GM21381 (cell line): ENCODE data around the gene DHRS3.
A peak's percentile ranks its signal among the peaks of the same experiment; 100 is the strongest.

ENCODE experiments used
- ATAC-seq: cut with Tn5 transposase; IDR thresholded peaks from one replicate; pipeline ENCODE4 v1.9.1; 2021; ENCODE audit warnings: mild to moderate bottlenecking, moderate library complexity; ENCODE audit not compliant: unreplicated experiment

The DHRS3 gene

DNA sequence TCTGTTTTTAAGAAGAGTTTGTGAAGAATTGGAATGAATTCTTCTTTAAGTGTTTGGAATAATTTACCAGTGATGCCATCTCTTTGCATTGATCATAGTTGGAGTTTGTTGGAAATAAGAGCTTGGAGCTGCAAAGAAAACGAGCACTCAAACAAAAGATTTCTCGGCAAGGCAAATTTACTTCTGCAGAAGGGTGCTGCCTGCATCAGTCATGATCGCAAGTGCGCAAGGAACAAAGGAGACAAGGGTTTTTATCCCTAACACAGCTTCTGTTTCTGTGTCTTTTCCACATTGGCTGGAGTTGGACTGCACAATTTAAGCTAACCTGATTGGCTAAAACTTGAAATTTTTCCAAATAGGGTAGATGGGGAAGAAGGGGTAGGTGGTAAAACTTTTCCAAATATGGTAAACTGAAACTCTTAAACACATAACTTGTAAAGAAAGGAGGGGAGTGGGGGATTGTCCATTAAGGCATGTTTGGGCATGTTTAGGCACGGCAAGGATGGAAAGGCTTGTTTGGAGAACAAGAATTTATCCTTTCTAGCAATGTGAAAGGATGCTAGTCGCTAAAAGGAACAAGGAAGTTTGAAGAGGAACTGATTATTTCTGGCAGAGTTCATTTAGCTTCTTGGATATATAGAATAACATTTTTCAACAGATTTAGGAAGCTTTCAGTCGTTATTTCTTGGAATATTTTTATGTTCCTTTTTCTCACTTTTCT lies 22.4 kb upstream of the DHRS3 start:
- ATAC-seq = no peak

DNA sequence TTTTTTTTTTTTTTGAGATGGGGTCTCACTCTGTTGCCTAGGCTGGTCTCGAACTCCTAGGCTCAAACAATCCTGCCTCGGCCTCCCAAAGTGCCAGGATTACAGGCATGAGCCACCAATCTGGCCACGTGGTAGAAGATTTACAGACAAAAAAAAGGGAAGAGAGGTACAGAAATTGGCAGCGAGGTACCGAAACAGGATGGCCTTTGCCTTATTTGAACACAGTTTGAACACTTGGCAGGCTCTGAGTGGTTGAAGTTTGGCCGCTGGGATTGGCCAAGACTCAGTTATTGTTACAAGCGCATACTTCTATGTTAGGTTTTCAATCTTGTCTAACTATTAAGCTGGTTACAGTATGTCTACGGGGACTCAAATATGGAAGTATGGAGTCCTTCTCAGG lies 19.7 kb upstream of the DHRS3 start:
- ATAC-seq = no peak

DNA sequence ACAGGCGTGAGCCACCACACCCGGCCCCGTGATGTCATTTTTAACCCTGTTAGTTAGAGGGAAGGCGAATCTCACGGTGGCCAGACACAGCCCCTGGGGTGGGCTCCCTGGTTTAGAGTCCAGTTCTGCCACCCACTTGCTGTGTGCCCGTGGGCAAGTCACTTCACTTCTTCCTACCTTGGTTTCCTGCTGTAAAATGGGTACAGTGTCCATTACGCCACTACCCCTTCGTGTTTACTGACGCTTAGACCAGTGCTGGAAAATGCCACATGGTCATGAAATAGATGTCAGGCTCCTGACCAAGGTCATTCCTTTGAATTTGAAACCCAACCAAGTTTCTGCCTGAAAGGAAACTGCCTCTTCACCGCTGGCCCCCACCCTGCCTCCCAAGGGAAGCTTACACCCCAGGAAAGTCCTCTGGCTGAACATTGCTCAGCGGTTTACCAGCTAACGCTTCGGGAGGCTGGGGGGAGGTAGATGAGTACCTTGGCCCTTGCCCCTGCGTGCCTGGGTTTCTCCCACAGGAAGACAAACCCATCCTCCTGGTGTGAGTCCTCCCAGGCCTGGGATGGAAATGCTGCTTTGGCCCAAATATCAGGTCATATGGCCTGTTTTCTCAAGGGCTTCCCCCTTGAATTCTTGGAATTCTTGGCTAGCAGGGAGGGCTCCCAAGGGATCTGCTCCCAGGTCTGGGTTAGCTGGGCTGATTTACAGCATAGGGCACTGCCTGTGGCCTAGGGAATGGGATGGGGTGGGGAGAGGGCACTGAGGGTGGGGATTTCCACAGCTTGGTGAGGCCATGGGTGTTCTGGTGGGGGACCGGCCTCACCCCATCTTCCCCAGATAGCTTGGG lies 18.3 kb upstream of the DHRS3 start:
- no peak for ATAC-seq

DNA sequence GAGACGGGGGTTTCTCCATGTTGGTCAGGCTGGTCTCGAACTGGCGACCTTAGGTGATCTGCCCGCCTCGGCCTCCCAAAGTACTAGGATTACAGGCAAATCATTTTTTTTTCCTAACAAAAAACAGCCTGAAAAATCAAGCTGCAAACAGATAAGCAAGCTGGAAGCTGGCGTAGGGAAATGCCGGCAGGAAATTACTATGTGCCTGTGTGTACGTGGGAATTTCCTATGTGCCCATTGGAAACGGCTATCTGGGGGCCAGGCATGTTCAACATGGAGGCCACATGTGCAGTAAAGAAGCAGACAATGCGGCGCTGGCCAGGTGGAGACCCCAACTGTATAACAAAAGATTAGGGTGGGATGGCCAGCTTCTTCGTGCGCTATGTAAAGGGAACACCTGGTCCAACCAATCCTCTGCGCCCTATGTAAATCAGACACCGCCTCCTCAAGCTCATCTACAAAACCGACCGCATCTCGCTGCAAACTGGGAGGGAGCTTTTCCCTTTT lies 16.7 kb upstream of the DHRS3 start:
- ATAC-seq = no peak

DNA sequence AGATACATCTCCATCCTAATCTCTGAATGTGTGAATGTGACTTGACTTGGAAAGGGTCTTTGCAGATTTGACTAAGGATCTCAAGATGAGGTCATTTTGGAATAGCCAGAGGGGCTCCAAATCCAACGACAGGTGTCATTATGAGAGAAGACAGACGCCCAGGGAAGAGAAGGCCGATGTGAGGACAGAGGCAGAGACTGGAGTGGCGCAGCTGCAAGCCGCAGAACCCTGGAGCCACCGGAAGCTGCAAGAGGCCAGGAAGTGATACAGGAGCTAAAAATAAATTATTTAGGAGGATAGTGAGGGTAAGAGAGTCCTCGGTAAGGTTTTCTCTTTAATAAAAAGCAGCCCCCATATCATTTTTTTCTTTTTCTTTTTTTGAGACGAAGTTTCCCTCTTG lies 16.1 kb upstream of the DHRS3 start:
- ATAC-seq = no peak

DNA sequence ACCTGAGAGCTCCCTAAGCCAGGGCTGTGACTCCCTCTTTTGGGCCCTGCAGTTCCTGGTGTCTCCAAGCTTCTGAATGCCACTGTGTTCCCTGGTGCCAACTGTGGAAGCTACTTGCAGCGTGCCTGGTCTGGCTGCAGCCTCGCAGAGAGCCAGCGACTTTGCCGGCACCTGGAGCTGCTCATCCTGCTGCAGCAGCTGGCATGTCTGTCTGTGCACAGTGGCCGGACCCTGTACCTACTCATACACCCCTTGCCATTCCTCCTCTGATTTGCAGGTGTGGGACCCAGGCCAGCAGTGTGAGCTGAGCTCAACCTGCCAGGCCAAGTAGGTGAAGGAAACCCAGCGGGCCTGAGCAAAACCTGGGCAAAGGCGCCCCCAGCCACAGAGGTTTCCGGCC lies 13.6 kb upstream of the DHRS3 start:
- ATAC-seq = no peak

DNA sequence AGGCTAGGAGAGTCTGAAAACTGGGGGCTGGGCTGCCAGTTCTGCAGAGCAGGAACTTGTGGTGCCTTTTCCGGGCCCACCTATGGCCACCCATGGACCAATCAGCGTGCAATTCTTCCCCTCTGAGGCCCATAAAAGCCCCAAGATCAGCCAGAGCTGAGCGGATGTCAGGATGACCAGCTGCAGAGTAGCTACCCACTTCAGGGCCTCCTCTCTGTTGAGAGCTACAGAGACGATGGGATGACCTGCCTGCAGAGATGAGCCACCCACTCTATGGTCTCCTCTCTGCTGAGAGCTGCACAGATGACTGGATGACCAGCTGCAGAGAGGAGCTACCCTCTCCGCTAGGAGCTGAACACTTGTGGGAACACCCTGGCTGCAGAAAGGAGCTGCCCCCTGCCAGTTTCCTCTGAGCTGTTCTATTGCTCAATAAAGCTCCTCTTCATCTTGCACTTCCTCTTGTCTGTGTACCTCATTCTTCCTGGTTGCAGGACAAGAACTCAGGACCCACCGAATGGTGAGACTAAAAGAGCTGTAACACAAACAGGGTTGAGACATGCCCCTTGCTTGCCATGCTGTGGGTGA lies 13.0 kb upstream of the DHRS3 start:
- no peak for ATAC-seq

DNA sequence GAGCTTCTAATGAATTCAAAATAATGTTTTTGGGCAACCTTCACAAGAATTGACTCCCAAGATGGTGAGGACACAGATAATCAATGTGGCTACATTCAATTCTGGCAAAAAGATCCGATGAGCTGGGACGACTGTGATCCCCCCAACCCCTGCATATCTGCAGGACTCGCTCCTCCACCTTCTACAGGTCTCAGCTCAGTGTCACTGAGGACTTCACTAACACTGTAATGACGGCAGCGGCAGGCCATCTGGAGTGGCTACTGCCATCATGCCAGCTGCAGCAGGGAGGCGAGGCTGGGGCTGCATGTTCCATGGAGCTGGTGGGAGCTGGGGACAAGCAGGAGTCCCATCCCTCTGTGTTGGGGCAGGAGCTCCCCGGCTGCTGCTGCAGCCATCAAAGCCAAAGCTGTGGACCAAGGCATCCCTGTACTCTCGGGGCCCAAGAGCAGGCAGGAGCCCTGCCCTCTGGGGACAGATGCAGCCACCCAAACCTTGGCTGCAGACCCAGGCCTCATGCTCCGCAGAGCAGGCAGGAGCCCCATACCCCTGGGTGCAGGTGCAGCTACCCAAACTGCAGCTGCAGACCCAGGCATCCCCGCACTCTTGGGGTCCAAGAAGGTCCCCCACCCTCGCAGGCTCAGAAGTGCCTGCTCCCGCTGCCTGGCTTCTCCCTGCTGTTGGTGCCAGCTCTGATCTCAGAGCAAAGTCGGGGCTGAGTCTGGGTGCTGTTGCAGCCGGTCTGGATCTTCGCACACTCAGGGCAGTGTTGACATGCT lies 12.2 kb upstream of the DHRS3 start:
- no peak for ATAC-seq

DNA sequence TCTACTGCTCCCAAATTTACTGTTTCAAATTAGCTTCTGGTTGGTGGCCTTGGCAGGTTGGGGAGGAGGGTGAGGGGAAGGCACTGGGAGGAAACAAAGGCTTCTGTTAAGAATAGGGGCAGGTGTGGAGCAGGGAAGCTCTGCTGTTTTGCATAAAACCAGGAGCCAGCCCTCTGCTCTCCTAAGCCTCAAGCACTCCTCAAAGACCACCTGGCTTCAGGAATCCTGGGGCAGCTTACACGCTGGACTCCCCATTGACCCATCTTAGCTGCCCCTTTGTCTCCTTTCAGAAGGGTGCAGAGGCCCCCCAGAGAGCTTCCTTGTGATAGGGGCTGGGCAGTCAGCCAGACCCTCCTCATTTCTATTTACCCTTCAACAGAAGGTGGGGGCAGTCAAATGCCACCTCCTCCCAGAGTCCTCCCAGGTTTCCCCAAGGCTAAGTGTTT lies 11.5 kb upstream of the DHRS3 start:
- no peak for ATAC-seq

DNA sequence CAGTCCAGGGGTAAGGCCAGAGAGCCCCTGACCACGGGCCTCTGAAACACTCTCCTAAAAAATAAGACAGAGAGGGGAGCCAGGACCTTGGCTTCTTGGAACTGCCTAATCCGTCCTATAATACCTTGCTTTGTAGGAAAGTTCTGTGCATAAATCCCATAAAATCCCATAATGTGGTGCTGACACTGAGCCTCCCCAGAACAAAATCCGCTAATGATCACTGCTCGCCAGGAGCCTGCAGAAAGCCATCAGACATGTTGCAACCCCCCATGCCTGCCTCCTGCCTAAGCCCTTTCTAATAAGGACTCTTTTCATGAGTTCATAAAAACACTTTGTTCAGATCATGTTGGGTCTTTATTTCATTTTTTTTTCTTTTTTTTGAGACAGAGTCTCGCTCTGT lies 9.3 kb upstream of the DHRS3 start:
- no peak for ATAC-seq

DNA sequence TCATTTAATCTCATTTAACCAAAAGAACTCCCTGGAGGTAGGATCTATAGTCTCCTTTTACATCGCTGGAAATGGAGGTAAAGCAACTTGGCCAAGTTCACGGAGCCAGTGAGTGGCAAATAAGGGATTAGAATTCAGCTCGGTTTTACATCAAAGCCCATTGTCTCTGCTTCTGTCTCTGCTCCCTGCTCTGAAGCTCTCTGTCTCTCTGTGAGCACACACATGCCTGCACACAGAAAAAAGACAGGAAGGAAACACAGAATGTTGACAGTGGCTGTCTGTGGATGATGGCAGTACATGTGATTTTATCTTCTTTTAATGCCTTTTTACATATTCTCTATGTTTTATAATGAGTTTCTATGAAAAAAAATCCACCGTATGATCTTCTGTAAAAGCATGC lies 8.9 kb upstream of the DHRS3 start:
- no peak for ATAC-seq

DNA sequence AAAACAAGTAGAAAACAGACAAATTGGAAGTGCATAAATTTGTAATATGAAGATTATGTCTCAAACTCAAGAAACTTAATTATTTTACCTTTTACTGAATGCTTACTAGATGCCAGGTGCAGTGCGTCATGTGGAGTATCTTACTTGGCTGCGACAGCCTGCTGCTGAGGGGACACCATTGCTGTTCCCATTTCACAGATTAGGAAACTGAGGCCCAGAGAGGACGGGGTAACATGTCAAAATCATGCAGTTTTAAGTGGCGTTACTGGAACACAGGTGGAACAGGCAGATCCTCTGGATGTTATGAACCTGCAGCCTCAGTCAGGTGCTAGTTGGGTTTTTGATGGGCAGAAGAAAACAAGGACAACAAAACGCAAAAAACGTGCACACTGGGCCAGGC lies 7.3 kb upstream of the DHRS3 start:
- ATAC-seq = no peak

DNA sequence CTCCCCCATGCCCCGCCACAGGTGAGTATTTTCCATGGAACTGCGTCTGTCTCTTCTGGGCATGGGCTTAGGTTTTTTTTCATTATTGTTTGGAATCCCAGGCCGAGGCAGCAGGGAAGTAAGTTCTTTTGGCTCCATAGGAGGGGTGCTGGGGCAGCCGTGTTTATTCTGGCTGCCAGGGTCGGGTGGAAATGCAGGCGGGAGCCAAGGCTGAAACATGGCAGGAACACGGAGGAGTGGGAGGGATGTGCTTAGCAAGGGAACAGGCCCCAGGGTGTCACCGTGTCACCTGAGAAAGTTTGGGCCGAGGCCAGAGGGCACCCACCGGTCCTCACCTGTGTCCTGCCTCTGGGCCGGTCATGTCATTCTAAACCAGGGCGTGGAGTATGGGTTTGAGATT lies 4.5 kb upstream of the DHRS3 start:
- ATAC-seq = no peak

DNA sequence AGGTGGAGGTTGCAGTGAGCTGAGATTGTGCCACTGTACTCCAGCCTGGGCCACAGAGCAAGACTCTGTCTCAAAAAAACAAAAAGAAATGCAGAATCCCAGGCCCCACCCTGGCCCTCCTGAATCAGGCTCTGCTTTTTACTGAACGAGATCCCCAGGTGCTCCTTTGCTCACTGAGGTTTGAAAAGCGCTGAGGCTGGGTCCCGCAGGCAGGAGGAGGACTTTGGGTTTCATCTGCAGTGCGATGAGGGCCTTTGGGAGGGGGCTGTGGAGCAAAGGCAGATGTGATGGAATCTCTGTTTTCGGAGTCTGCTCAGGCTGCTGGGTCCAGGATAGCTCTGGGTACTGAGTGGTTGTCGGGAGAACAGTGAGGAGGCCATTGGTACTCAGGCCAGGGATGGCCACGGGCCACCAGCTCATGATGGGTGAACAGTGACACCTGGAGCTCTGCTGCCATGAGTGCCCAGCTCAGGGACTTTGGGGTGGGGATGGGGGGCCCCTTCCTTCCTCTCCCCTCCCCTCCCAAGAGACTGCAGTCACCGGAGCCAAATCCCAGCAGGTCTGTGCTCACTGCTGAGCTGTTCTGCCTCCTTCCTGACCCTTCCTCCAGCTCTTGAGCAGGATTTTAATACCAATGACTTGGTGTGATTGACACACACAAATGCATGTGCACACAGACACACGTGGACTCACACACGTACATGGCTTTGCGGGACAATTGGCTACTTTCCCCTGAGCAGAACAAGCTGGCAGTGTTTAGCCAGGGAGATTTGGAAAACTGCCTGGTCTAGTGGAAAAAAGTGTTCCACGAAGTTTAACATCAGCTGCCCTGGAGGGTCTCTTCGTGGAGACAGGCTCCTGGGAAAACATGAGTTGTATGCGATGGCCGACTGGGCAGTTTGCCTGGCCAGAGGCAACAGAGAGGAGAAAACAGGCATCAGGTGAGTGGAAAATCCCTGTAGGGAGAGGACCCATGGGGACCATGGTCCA lies 3.6 kb upstream of the DHRS3 start:
- ATAC-seq = no peak

DNA sequence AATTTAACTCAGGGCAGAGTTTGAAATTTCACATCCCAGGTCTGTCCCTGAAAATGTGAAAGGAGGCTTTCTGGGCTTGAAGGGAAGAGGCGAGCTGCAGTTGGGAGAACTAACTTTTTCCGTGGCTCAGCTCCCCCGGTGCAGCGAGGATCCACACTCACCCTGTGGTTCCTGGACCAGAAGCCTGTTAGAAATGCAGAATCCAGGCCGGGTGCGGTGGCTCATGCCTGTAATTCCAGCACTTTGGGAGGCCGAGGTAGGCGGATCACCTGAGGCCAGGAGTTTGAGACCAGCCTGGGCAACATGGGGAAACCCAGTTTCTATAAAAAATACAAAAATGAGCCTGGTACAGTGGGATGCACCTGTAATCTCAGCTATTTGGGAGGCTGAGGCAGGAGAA lies 2.9 kb upstream of the DHRS3 start:
- ATAC-seq = no peak

DNA sequence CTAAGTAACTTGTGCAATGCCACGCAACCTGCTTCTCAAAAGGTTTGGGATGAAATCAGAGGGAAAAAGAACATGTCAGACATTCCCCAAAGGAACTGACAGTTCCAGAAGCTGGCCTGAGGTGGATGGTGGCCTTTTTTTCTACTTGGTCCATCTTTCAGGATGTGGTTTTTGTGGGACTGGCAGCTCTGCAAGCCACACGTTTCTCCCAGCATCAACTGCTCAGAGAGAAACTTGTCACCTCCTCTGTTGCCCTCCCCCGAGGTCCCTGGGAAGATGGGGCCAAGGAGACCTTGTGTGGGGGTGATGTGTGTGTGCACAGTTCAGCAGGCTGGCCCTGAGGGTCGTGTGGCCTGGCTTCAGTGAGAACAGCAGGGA lies 2.5 kb upstream of the DHRS3 start:
- no peak for ATAC-seq

DNA sequence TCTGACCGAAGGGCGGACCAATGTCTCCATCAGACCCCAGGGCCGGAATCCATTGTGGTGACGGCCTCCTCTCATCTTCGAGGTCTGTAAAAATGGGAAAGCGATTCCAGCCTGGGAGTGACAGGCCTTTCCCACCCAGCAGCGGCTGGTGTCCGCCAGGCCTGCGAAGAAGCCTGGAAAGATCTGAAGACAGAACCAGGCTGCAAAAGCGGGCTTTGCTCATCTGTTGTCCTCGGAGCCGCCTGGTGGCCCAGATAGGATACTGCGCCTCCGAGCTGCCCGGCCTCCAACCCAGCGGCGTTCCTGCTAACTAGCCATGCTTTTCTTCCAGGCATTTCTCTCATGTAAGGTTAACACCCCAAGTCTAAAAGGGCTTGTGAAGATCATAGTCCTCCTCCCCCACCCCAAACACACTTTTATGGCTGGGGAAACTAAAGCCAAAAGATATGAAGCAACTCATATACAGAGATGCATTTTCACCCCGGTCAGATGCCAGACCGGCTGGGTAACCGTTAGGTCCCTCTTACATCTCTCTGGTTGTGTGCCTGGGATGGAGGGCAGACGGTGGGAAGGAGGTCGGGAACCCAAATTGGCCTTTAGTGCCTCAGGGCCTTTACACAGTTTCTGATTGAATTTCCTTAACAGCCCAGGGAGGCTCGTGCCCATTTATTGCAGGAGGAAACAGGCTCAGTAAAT lies 1.9 kb upstream of the DHRS3 start:
- ATAC-seq = no peak

DNA sequence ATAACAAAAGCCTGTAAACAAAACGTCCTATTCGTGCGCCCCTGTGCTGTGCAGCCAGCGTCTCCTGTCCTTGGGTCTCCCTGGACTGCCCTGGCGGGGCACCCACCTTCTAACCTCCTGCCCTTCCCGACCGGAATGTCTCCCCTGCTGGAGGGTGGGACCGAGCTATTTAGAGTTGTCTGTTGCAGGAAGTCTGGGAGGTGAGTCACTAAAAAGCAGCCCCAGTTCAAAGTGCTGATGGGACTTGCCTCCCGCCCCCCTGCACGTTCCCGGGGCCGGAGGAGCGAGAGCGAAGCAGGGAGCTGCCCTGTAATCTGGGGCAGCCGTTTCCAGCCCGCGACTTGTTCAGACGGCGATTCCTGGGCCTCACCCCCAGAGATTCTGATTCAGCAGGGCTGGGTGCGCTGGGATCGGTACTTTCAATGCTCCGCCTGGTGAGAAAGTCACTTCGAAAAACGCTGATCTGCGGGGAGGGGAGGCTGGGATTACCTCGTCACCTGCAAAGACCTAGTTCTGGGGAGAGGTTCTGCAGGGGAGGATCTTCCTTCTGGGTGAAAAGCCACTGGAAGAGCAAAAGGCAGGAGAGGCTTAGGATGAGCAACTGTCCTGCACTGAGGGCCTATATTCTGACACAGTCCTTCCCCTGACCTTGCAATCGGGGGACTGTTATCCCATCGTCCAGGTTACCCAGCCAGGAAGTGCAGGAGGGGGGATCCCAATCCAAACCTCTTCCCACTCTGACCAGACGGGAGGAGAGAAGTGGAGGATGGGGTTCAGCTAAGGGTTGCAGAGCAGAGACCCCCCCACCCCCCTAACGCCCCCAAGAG lies 1.2 kb upstream of the DHRS3 start:
- ATAC-seq = no peak

DNA sequence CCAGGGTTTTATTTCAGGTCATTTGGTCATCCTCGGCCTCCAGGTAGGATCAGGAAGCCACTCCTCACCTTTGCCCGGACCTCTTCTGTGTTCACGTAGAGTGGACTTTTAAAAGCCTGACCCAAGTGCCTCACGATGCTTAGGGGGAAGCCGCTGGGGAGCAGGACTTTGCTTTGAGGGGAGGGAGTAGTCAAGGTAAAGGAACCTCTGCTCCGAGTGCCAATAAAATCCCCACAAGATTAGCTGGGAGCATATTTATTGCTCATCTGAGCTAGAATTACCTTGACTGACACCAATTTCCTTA lies 603 bp upstream of the DHRS3 start:
- peak; percentile 2 for ATAC-seq
